A172 (cell line): ENCODE results near the gene STPG1. TPM values are rescaled to one million over a fixed set of nuclear protein-coding genes. Genes with fewer than 3 reads are reported as not detected.
"Not testable (repeated sequence)": the region's sequence is repeated elsewhere in the genome, so short reads cannot be mapped to it uniquely, and the experiment has no call there.

Experiments used
- DNase-seq: peaks from one replicate; pipeline ENCODE4 v3.0.0-alpha.2; 2015; ENCODE audit warnings: low spot score
- total RNA-seq: library from RNA; depleted of rRNA; stranded (reverse); fragments of >200 nt; shearing (Covaris generic); gene quantifications from 2 replicates; pipeline ENCODE4 v1.2.3, GENCODE V29; 2014; rRNA removed

Gene STPG1
- 1.8 and 2.3 TPM in 2 replicates for total RNA-seq

GRCh38 chr1:24413350-24414163 is at the start of gene STPG1:
STPG1 (minus strand) TSS chr1:24413782; CDS start chr1:24401388, 12,394 bp downstream.
- peak; percentile 48 for DNase-seq

GRCh38 chr1:24462128-24462527 is 48.5 kb upstream of the STPG1 start:
- peak; percentile 21 for DNase-seq

- DNase-seq: no peak
Measured at GRCh38 chr1:24459551-24460266, 46.1 kb upstream of the STPG1 start.

GRCh38 chr1:24457866-24458265 is 44.3 kb upstream of the STPG1 start:
- DNase-seq: no peak

GRCh38 chr1:24455272-24455671 is 41.7 kb upstream of the STPG1 start:
- no peak for DNase-seq

GRCh38 chr1:24454673-24455072 is 41.1 kb upstream of the STPG1 start:
- DNase-seq: no peak

GRCh38 chr1:24452922-24453485 is 39.4 kb upstream of the STPG1 start:
- DNase-seq: no peak

- no peak for DNase-seq
Measured at GRCh38 chr1:24451746-24452145, 38.2 kb upstream of the STPG1 start.

- no peak for DNase-seq
Measured at GRCh38 chr1:24450857-24451397, 37.3 kb upstream of the STPG1 start.

- no peak for DNase-seq
Measured at GRCh38 chr1:24450316-24450715, 36.7 kb upstream of the STPG1 start.

GRCh38 chr1:24446446-24446845 is 32.9 kb upstream of the STPG1 start:
- not testable (repeated sequence) for DNase-seq

GRCh38 chr1:24443241-24443656 is 29.7 kb upstream of the STPG1 start:
- DNase-seq: no peak

GRCh38 chr1:24442764-24443163 is 29.2 kb upstream of the STPG1 start:
- no peak for DNase-seq

GRCh38 chr1:24441996-24442668 is 28.6 kb upstream of the STPG1 start:
- no peak for DNase-seq

- no peak for DNase-seq
Measured at GRCh38 chr1:24441480-24441879, 27.9 kb upstream of the STPG1 start.

- DNase-seq: no peak
Measured at GRCh38 chr1:24440436-24440835, 26.9 kb upstream of the STPG1 start.

GRCh38 chr1:24438423-24438901 is 24.9 kb upstream of the STPG1 start:
- no peak for DNase-seq

- DNase-seq: no peak
Measured at GRCh38 chr1:24437631-24438396, 24.2 kb upstream of the STPG1 start.

- no peak for DNase-seq
Measured at GRCh38 chr1:24435782-24436365, 22.3 kb upstream of the STPG1 start.

- DNase-seq: no peak
Measured at GRCh38 chr1:24427545-24427862, 13.9 kb upstream of the STPG1 start.
